NCI-H2081 treated with DMSO at 0.1 percent for 48 hours (cell line): ENCODE measurements around the gene EPHA2.
"Not testable (repeated sequence)": the region's sequence is repeated elsewhere in the genome, so short reads cannot be mapped to it uniquely, and the experiment has no call there.

Experiments used
- DNase-seq: peaks from one replicate; lab custom pipeline; 2025; lab: John Stamatoyannopoulos, UW

EPHA2 gene

DNA sequence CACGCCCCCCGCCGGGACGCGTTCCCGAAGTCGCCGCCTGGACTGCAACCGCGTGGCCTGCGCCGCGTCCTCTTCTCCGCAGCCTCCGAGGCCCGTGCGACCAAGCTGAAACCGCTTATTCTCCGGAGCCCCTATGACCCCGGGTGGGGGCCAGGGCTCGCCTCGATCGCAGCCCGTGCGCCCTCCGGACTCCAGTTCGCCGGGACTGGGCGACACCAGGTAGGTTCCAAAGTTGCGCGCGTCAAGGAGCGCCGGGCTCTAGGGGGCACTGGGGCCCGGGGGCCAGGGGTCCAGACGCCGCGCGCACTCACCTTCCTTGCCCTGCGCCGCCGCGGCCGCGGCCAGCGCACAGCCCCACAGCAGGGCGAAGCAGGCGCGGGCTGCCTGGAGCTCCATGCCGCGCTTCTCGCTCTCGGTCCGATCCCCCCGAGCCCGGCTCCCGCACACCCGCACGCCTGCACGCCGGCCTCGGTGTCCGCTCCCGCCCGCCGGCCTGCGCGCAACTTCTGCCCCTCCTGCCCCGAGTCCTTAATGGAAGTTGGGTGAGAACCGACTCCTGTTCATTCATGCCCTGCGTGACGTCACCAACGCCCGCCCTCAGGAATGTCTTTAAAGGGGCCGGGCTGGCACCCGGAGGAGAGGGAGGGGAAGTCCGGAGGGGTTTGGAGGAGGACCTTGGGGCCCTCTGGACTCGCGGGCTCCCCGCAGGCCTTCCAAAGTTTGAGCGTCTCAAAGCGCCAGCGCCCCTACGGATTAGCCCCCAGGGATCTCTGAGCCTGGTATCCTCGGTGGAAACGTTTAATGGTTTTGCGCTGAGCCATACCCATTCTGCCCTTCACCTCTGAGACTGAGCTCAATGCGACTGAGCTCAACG is at the start of gene EPHA2:
EPHA2 (minus strand) TSS at position 533 of the 874 bp plus-strand sequence; CDS start at position 396, 137 bp downstream.
- DNase-seq, result no peak

- no peak for DNase-seq
Observed at GRCh38 chr1:16205334-16205671, 49.4 kb upstream of the EPHA2 start.

- no peak for DNase-seq
Observed at GRCh38 chr1:16204634-16205333, 48.9 kb upstream of the EPHA2 start.

GRCh38 chr1:16204216-16204615 is 48.3 kb upstream of the EPHA2 start:
- no peak for DNase-seq

- DNase-seq, result no peak
Observed at GRCh38 chr1:16203550-16203949, 47.7 kb upstream of the EPHA2 start.

DNA sequence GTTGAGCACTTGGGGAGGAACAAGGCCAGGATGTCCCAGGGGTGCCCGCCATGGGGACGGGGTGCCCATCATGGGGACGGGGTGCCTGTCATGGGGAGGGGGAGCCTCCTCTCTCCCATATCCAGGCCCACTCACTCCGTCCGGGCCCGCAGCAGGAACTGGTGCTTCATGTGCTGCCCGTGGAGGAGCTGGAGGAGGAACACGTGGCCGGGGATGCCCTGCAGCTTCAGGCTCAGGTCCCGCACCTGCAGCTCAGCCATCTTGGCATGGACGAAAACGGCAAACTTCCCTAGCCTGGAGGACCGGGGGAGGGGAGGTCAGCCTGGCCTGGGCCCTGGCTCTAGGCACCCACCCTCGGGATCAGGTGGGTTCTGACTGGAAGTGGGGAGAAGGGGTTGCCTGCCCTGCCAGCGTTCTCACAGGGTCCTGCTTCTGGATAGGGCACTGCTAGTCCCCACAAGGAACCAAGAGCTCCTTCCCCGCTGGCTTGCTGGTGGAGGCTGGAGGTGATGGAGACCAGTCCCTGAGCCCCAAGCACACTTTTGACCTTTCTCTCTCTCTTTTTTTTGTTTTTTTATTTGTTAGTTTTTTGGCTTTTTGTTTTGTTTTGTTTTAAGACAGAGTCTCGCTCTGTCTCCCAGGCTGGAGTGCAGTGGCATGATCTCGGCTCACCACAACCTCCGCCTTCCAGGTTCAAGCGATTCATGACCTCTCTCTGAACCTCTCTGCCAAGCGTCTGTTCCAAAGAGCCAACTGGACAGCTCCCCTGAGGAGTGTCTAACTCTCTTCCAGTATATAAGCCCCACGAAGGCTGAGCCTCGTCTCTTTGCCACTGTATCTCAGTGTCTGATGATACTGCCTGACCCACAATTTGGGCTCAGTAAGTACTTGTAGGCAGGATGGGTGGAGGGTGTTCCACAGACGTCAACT is 46.7 kb upstream of the EPHA2 start:
- DNase-seq, result no peak

GRCh38 chr1:16199700-16200099 is 43.8 kb upstream of the EPHA2 start:
- no peak for DNase-seq

- DNase-seq, result no peak
Observed at GRCh38 chr1:16199157-16199501, 43.3 kb upstream of the EPHA2 start.

DNA sequence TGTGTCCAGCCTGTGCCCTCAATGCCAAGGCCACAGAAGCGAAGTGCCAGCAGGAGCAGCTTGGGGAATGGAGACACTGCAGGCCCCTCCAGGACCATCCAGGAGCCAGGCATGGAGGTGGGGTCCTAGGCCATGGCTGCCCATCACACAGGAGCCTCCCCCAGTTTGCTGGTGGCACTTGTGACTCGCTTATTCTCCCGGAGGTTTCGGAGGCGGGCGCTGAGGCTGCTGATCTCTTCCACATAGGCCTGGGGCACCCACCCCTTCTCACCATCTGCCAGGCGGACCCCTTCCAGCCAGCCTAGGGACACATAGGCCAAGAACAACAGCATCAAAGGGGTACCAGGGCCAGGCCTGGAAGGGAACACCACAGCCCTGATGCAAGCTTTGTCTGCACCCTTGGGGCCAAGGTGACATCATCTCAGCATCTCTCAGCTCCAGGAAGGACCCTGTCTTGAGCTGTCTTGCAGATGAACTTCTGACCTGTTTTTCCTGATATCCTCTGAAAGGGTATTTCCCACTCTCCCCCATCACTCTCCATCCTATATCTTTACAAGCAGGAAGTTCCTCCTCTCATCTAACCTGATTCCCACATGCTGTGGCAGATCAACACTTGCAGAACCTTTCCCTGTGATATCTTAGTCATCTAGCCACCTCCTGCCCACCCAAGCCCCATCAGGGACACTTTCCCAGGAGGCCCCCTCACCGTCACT is 42.7 kb upstream of the EPHA2 start:
- DNase-seq, result no peak

DNA sequence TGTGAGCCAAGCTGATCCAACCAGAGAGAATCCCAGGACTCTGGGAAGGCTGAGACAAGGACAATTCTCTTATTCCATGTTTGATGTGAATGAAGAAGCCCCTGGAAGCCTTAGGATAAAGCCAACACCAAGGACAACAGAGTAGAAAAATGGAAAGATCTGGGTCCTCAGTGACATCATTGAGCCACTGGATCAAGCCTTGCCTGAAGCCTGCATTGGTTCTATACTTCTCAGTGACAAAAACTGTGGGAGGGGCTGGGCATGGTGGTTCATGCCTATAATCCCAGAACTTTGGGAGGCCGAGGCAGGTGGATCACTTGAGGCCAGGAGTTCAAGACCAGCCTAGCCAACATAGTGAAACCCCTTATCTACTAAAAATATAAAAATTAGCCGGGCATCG is 41.0 kb upstream of the EPHA2 start:
- no peak for DNase-seq

- not testable (repeated sequence) for DNase-seq
Observed at GRCh38 chr1:16196139-16196538, 40.3 kb upstream of the EPHA2 start.

- DNase-seq, result no peak
Observed at GRCh38 chr1:16195518-16195905, 39.6 kb upstream of the EPHA2 start.

GRCh38 chr1:16191916-16192546 is 36.2 kb upstream of the EPHA2 start:
- DNase-seq, result no peak

DNA sequence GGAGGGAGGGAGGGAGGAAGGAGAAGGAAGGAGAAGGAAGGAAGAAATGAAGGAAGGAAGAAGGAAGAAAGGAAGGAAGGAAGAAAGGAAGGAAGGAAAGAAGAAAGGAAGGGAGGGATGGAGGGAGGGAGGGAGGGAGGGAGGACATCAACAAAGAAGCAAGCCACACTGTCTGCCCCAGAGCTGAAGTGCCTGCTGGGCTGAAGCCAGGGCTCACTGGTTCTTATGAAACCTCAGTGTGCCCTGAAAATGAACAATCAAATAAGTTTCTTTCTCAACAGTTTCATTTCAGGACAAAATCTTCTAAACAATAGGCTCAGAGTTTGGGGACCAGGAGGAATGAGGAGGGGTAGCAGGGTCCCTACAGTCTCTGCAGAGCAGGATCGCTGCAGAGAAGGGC is 35.4 kb upstream of the EPHA2 start:
- no peak for DNase-seq

GRCh38 chr1:16189921-16190621 is 34.2 kb upstream of the EPHA2 start:
- DNase-seq, result no peak

DNA sequence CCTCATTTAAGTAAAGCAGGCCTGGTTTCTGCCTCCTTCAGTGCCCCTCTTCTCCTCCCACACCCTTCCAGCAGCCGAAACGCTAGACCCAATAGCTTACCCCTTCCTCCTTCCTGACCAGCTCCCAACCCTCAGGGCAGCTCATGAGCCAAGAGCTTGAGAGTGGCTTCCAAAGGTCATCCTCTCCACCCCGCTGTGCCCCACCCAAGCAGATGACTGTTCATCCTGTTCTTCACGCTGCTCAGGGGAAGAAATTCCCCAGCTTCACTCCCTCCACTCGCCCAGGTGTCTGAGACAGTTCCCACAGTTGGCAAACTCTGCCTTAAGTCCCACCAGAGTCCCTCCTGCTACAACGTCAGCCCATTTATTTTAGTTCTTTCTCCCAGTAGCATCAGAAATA is 33.1 kb upstream of the EPHA2 start:
- DNase-seq, result no peak

DNA sequence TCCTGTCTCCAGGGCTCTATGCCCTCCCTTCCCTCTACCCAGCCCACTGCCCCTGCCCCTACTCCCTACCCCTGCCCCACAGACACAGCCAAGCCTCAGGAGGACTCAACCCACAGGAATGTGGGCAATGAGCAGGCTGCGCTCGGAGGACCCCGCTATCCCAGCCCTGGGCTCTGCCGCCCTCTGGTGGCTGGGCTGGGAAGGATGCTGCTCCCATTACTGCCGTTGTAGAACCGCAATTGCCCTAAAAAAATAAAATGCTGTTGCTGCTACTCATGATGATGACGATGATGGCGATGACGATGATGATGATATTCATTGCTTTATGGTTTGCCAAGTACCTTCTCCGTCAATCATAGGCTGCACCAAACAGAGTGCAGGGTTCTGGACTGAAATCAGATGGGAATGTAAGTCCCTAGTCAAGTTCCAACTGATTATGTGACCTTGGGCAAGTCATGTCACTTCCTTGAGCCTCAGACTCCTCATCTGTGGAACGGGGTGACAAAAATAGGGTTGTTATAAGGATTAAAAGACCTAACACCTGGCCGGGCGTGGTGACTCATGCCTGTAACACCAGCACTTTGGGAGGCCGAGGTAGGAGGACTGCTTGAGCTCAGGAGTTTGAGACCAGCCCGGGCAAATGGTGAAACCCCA is 32.0 kb upstream of the EPHA2 start:
- no peak for DNase-seq

DNA sequence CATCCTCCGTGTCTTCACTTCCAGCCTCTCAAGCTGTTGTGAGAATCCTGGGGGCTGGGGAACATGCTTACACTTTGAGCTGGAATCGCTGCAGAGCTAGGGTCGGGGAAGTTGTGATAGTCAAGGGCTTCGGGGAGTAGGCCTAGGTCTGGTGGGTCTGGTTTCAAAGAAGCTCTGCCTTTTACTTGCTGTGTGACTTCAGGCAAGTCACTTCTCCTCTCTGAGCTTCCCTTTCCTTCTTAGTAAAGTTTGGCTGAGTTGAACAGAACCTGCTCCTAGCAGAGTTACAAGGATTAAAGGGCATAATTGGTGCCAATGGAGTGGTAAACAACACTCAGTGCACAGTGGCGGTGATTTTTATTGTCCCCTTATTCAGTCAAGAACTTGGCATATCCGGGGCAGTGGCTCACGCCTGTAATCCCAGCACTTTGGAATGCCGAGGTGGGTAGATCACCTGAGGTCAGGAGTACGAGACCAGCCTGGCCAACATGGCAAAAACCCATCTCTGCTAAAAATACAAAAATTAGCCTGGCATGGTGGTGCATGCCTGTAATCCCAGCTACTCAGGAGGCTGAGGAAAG is 30.9 kb upstream of the EPHA2 start:
- no peak for DNase-seq

DNA sequence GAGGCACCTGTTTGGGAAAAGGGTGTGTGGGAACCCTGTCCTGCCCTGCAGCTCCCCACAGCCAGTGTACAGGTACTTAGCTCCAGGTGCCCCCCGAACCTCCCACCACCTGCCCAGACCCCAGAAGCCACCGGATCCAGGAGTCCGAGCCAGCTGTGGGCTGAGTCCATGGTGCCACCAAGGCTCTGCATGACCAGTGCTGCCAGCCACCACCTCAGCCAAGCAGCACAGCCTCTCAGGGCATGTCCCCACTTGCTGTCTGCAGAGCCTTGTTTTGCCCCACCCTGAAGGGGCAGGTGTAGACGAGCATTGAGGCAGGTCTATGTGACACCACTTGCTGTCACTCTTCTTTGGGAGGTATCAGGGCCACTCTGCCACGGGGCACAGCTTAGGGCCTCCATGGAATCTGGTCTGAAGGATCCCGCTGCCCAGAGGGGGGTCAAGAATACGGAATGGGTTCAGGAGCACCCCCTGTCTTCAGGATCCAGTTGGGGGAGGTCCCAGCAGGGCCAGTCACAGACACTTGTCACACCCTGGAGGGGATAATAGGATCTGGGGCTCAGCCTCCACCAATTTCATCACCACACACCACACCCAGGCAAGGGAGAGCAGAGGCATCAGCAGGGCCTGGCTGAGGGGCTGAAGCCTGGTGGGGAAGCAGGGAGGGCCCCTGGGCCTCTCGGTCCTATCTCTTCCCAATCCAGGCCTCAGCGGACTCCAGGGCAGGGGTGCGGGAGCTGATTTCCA is 28.9 kb upstream of the EPHA2 start:
- no peak for DNase-seq
